SU-DHL-6 (cell line): ENCODE data around the gene PKNOX2.

ENCODE experiments used
- H2AFZ ChIP-seq: fragments of 200-600 bp; sonication (generic); 2 replicates; pipeline ENCODE4 v1.6.1; 2014; ENCODE audit warnings: low read depth, mild to moderate bottlenecking, moderate library complexity, mixed read lengths, antibody characterized with exemption, low read length; ENCODE audit not compliant: severe bottlenecking
- H3F3A ChIP-seq: fragments of 200-600 bp; shearing (Covaris generic); 2 replicates; pipeline ENCODE4 v1.6.0; 2016; ENCODE audit warnings: antibody characterized with exemption, mild to moderate bottlenecking; ENCODE audit not compliant: insufficient read depth
- H3K27ac ChIP-seq: fragments of 200-600 bp; sonication (generic); 2 replicates; pipeline ENCODE4 v1.5.1; 2016; ENCODE audit warnings: low read depth, mild to moderate bottlenecking, low read length, moderate library complexity, mixed read lengths
- H3K27me3 ChIP-seq: fragments of 200-600 bp; sonication (generic), shearing (Covaris generic); 2 replicates; pipeline ENCODE4 v1.6.0; 2014; ENCODE audit warnings: mild to moderate bottlenecking, low read length
- H3K36me3 ChIP-seq: fragments of 200-600 bp; sonication (generic); 2 replicates; pipeline ENCODE4 v1.6.1; 2014; ENCODE audit warnings: mild to moderate bottlenecking, low read length, mixed read lengths
- H3K4me2 ChIP-seq: fragments of 300-600, 200-600 bp; shearing (Covaris generic), sonication (generic); 2 replicates; pipeline ENCODE4 v1.6.0; 2014; ENCODE audit warnings: low read length, low read depth, mild to moderate bottlenecking; ENCODE audit not compliant: poor library complexity, severe bottlenecking
- H3K4me3 ChIP-seq: fragments of 200-600 bp; sonication (generic); 2 replicates; pipeline ENCODE4 v1.5.1; 2014; ENCODE audit warnings: antibody characterized with exemption, low read length, mild to moderate bottlenecking, mixed read lengths; ENCODE audit not compliant: insufficient read depth, poor library complexity, severe bottlenecking
- H3K79me2 ChIP-seq: fragments of 200-600 bp; sonication (generic); 2 replicates; pipeline ENCODE4 v1.6.1; 2014; ENCODE audit warnings: mild to moderate bottlenecking, low read length, moderate library complexity; ENCODE audit not compliant: insufficient read depth
- H3K9ac ChIP-seq: fragments of 200-600 bp; sonication (generic); 2 replicates; pipeline ENCODE4 v1.7.0; 2014; ENCODE audit warnings: mild to moderate bottlenecking, low read length
- H3K9me2 ChIP-seq: fragments of 200-600 bp; sonication (generic); replicated peaks from 2 replicates; pipeline ENCODE4 v1.6.1; 2014; ENCODE audit warnings: low read length; ENCODE audit not compliant: insufficient read depth
- H3K9me3 ChIP-seq: fragments of 200-600 bp; sonication (generic); 2 replicates; pipeline ENCODE4 v1.6.1; 2014; ENCODE audit warnings: low read length, mixed read lengths; ENCODE audit not compliant: insufficient read depth
- H4K20me1 ChIP-seq: fragments of 200-600 bp; sonication (generic); 2 replicates; pipeline ENCODE4 v1.6.1; 2014; ENCODE audit warnings: low read depth, mild to moderate bottlenecking, antibody characterized with exemption, low read length, moderate library complexity, mixed read lengths
- CTCF ChIP-seq: fragments of 200-600 bp; sonication (generic); IDR thresholded peaks from one replicate; pipeline ENCODE4 v1.5.1; 2017; ENCODE audit warnings: antibody characterized with exemption, mild to moderate bottlenecking, low read length, moderate library complexity; ENCODE audit not compliant: insufficient read depth, poor library complexity, severe bottlenecking
- EZH2phosphoT487 ChIP-seq: fragments of 200-600 bp; sonication (generic), shearing (Covaris generic); conservative IDR thresholded peaks from 2 replicates; pipeline ENCODE4 v1.6.1; 2018; ENCODE audit warnings: mild to moderate bottlenecking, antibody characterized with exemption, low read length, moderate library complexity, mixed read lengths

The PKNOX2 gene

GRCh38 chr11:125365196-125365931 lies 200.8 kb downstream of the PKNOX2 start:
- H4K20me1 ChIP-seq: no peaks in the 10 kb centered on the region

GRCh38 chr11:125367710-125368109 lies 203.2 kb downstream of the PKNOX2 start:
- no peaks in the 10 kb centered on the region for H3F3A ChIP-seq
- no peaks in the 10 kb centered on the region for H3K9me3 ChIP-seq
- no peaks in the 10 kb centered on the region for H4K20me1 ChIP-seq
- TF ChIP-seq EZH2phosphoT487: no peak
- TF ChIP-seq CTCF: no peak
- H3K27ac ChIP-seq: no peak overlapping the region
- no peak overlapping the region for H3K4me2 ChIP-seq
- no peaks in the 10 kb centered on the region for H3K79me2 ChIP-seq
- no peak overlapping the region for H3K9ac ChIP-seq
- H3K36me3 ChIP-seq: no peaks in the 10 kb centered on the region
- H3K9me2 ChIP-seq: no peaks in the 10 kb centered on the region
- H3K4me3 ChIP-seq: no peak overlapping the region
- no peak overlapping the region for H2AFZ ChIP-seq
- no peaks in the 10 kb centered on the region for H3K27me3 ChIP-seq

More at GRCh38 chr11:125365196-125365931, 200.8 kb downstream of the PKNOX2 start:
- TF ChIP-seq EZH2phosphoT487: no peak
- TF ChIP-seq CTCF: no peak
- no peaks in the 10 kb centered on the region for H3K36me3 ChIP-seq
- no peak overlapping the region for H2AFZ ChIP-seq
- H3K9me3 ChIP-seq: no peaks in the 10 kb centered on the region
- H3K27ac ChIP-seq: no peak overlapping the region
- no peaks in the 10 kb centered on the region for H3K79me2 ChIP-seq
- no peaks in the 10 kb centered on the region for H3K27me3 ChIP-seq
- H3K9ac ChIP-seq: no peak overlapping the region
- no peaks in the 10 kb centered on the region for H3F3A ChIP-seq
- H3K4me2 ChIP-seq: no peak overlapping the region
- no peak overlapping the region for H3K4me3 ChIP-seq
- no peaks in the 10 kb centered on the region for H3K9me2 ChIP-seq

GRCh38 chr11:125368757-125369156 lies 204.2 kb downstream of the PKNOX2 start:
- no peaks in the 10 kb centered on the region for H3K9me2 ChIP-seq
- TF ChIP-seq EZH2phosphoT487: no peak
- H3K4me3 ChIP-seq: no peak overlapping the region
- H3F3A ChIP-seq: no peaks in the 10 kb centered on the region
- no peak overlapping the region for H3K4me2 ChIP-seq
- H4K20me1 ChIP-seq: no peaks in the 10 kb centered on the region
- H3K79me2 ChIP-seq: no peaks in the 10 kb centered on the region
- no peak overlapping the region for H3K27ac ChIP-seq
- no peaks in the 10 kb centered on the region for H3K36me3 ChIP-seq
- H3K9me3 ChIP-seq: no peaks in the 10 kb centered on the region
- no peak overlapping the region for H3K9ac ChIP-seq
- H2AFZ ChIP-seq: no peak overlapping the region
- H3K27me3 ChIP-seq: no peaks in the 10 kb centered on the region

- no peaks in the 10 kb centered on the region for H3K36me3 ChIP-seq
- H3K4me2 ChIP-seq: no peak overlapping the region
- no peak overlapping the region for H3K27ac ChIP-seq
- no peaks in the 10 kb centered on the region for H3K9me2 ChIP-seq
- H2AFZ ChIP-seq: no peak overlapping the region
- no peaks in the 10 kb centered on the region for H3K27me3 ChIP-seq
- H3F3A ChIP-seq: no peaks in the 10 kb centered on the region
- no peaks in the 10 kb centered on the region for H3K79me2 ChIP-seq
- no peaks in the 10 kb centered on the region for H4K20me1 ChIP-seq
- no peaks in the 10 kb centered on the region for H3K9me3 ChIP-seq
- TF ChIP-seq CTCF: no peak
- no peak for TF ChIP-seq EZH2phosphoT487
- no peak overlapping the region for H3K9ac ChIP-seq
- no peak overlapping the region for H3K4me3 ChIP-seq
These were observed 205.3 kb downstream of the PKNOX2 start for GRCh38 chr11:125369808-125370207.
